OCI-LY7 (cell line): Measurements from ENCODE around the gene MIA3.

Experiments
- CTCF ChIP-seq: fragments of 200-600 bp; sonication (generic); conservative IDR thresholded peaks from 2 replicates; pipeline ENCODE4 v1.5.1; 2014; ENCODE audit warnings: mild to moderate bottlenecking, antibody characterized with exemption, low read length, moderate library complexity, mixed read lengths
- EZH2phosphoT487 ChIP-seq: fragments of 200-600 bp; sonication (generic); IDR thresholded peaks from 2 replicates; pipeline ENCODE4 v1.6.1; 2018; ENCODE audit warnings: low read depth, borderline replicate concordance, mild to moderate bottlenecking, mixed run types, antibody characterized with exemption, low read length, moderate library complexity, mixed read lengths

DNA sequence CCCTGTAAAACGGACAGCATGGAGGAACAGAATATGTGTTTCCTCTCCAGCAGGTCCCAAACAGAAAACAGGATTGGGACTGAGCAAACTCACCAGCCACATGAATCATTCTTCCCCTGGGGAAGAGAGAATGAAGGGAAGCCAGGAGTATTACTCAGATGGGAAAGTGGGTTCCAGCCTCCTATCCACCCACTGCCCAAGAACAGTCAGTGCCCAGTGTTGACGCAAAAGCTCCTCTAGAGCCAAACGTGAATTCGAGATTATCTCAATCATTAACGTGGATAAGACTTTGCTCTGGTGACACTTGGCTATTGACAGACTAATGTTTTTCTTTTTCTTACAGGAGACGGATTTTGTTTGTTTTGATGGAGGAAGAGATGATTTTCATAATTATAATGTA lies 9.3 kb downstream of the MIA3 start:
- TF ChIP-seq CTCF: no peak
- no peak for TF ChIP-seq EZH2phosphoT487
